Fibroblast of lung (primary cell): ENCODE data around the gene TCFL5. TPM values are rescaled to one million over a fixed set of nuclear protein-coding genes. Genes with fewer than 3 reads are reported as not detected.
A peak's percentile ranks its signal among the peaks of the same experiment; 100 is the strongest.

ENCODE experiments used
- DNase-seq, 2 donors: peaks; one replicate each; pipeline versions ENCODE4 v3.0.0 to v3.0.0-alpha.2; 2010; ENCODE audit warnings: low read depth in 2 of 2
- H2AFZ ChIP-seq: 2 replicates; pipeline ENCODE4 v1.5.1; 2012; ENCODE audit warnings: low read length, control low read depth, inconsistent platforms
- H3K27ac ChIP-seq: 2 replicates; pipeline ENCODE4 v1.5.1; 2011; ENCODE audit warnings: low read length, control low read depth; ENCODE audit not compliant: insufficient read depth
- H3K27me3 ChIP-seq: 2 replicates; pipeline ENCODE4 v1.5.1; 2011; ENCODE audit warnings: mild to moderate bottlenecking, low read length; ENCODE audit not compliant: control insufficient read depth, insufficient read depth
- H3K36me3 ChIP-seq: 2 replicates; pipeline ENCODE4 v1.5.1; 2011; ENCODE audit warnings: low read length; ENCODE audit not compliant: control insufficient read depth, insufficient read depth
- H3K4me1 ChIP-seq: 2 replicates; pipeline ENCODE4 v1.5.1; 2011; ENCODE audit warnings: low read length; ENCODE audit not compliant: control insufficient read depth, insufficient read depth; ENCODE audit errors: extremely low read depth
- H3K4me2 ChIP-seq: 2 replicates; pipeline ENCODE4 v1.5.1; 2011; ENCODE audit warnings: low read length, control low read depth; ENCODE audit not compliant: insufficient read depth; ENCODE audit errors: extremely low read depth
- H3K4me3 ChIP-seq, 4 experiments: fragments of 200-600 bp in 1 of 4; sonication (generic) in 1 of 4; replicated peaks in 1 of 4; 2 replicates each; pipeline ENCODE4 v1.5.1; 2011 to 2016; ENCODE audit warnings: low read length in 4 of 4, low read depth in 3 of 4, mild to moderate bottlenecking in 3 of 4, control low read depth in 2 of 4, inconsistent platforms in 1 of 4, mixed read lengths in 1 of 4; ENCODE audit not compliant: insufficient read depth in 1 of 4; ENCODE audit errors: control extremely low read depth in 1 of 4
- H3K79me2 ChIP-seq: 2 replicates; pipeline ENCODE4 v1.5.1; 2012; ENCODE audit warnings: mild to moderate bottlenecking, low read length, inconsistent platforms; ENCODE audit not compliant: control insufficient read depth, insufficient read depth
- H3K9ac ChIP-seq: 2 replicates; pipeline ENCODE4 v1.5.1; 2011; ENCODE audit warnings: mild to moderate bottlenecking, low read length, control low read depth; ENCODE audit not compliant: insufficient read depth
- H3K9me3 ChIP-seq: 2 replicates; pipeline ENCODE4 v1.5.1; 2012; ENCODE audit warnings: low read depth, low read length; ENCODE audit not compliant: control insufficient read depth, insufficient read depth
- H4K20me1 ChIP-seq: 2 replicates; pipeline ENCODE4 v1.5.1; 2011; ENCODE audit warnings: low read length; ENCODE audit not compliant: control insufficient read depth, insufficient read depth; ENCODE audit errors: extremely low read depth
- CTCF ChIP-seq, 2 donors: IDR thresholded peaks in 1 of 2; conservative IDR thresholded peaks in 1 of 2; 1 replicate in 1 of 2; 2 replicates in 1 of 2; pipeline ENCODE4 v1.5.1; 2011 to 2012; ENCODE audit warnings: low read length in 2 of 2, control low read depth in 1 of 2, inconsistent platforms in 1 of 2, low read depth in 1 of 2, mild to moderate bottlenecking in 1 of 2
- EZH2 ChIP-seq: IDR thresholded peaks from 2 replicates; pipeline ENCODE4 v1.5.1; 2012; ENCODE audit warnings: low read length, control low read depth, mild to moderate bottlenecking; ENCODE audit errors: missing control alignments
- polyA plus RNA-seq, 2 donors: library from polyadenylated mRNA; depleted of rRNA in 1 of 2; stranded (reverse) in 1 of 2; unstranded in 1 of 2; fragments of >200 nt; gene quantifications; 2 replicates each; pipeline ENCODE4 v1.2.1, GENCODE V29; 2011 to 2012; ENCODE audit warnings: missing spikeins in 1 of 2
- total RNA-seq: library from RNA; depleted of rRNA; stranded (reverse); fragments of >200 nt; gene quantifications from 2 replicates; pipeline ENCODE4 v1.2.1, GENCODE V29; 2014

Gene TCFL5
- total and polyA plus RNA-seq, 2 donors (not counting 1 experiment from before 2014, with no cell fraction given): 9.8 to 13.7 TPM

GRCh38 chr20:62895539-62895938 is 33.9 kb upstream of the TCFL5 start:
- H4K20me1 ChIP-seq: no peaks in the 10 kb centered on the region
- H2AFZ ChIP-seq: no peak overlapping the region
- TF ChIP-seq CTCF (conservative IDR thresholded peaks at IDR 0.05 in 1 of 2, IDR thresholded peaks at IDR 0.05 in 1 of 2; ENCODE audit: low read depth in 1 of 2, low read length in 2 of 2) (no peak), EZH2 (no peak)
- H3K27ac ChIP-seq: no peak overlapping the region
- peaks cover 17% of the 10 kb centered on the region for H3K36me3 ChIP-seq
- H3K4me1 ChIP-seq: peaks cover 5% of the 10 kb centered on the region
- no peaks in the 10 kb centered on the region for H3K27me3 ChIP-seq
- DNase-seq: no peak
- no peaks in the 10 kb centered on the region for H3K9me3 ChIP-seq
- no peak overlapping the region for H3K4me3 ChIP-seq
- no peak overlapping the region for H3K4me2 ChIP-seq
- no peaks in the 10 kb centered on the region for H3K79me2 ChIP-seq
- no peak overlapping the region for H3K9ac ChIP-seq

- no peak for DNase-seq
- Histone ChIP-seq H4K20me1 (no peaks in the 10 kb centered on the region), H3K36me3 (peaks cover 23% of the 10 kb centered on the region), H3K79me2 (no peaks in the 10 kb centered on the region), H2AFZ (no peak overlapping the region), H3K9ac (no peak overlapping the region), H3K4me2 (no peak overlapping the region), H3K27ac (no peak overlapping the region), H3K4me3 (no peak overlapping the region), H3K9me3 (no peaks in the 10 kb centered on the region), H3K27me3 (no peaks in the 10 kb centered on the region), H3K4me1 (no peaks in the 10 kb centered on the region)
- TF ChIP-seq EZH2 (no peak), CTCF (conservative IDR thresholded peaks at IDR 0.05 in 1 of 2, IDR thresholded peaks at IDR 0.05 in 1 of 2; ENCODE audit: low read depth in 1 of 2, low read length in 2 of 2) (no peak)
These were observed 32.6 kb upstream of the TCFL5 start for GRCh38 chr20:62894261-62894660.

- H3K36me3 ChIP-seq: peaks cover 28% of the 10 kb centered on the region
- no peak overlapping the region for H3K9ac ChIP-seq
- no peaks in the 10 kb centered on the region for H4K20me1 ChIP-seq
- H3K27ac ChIP-seq: no peak overlapping the region
- H3K9me3 ChIP-seq: no peaks in the 10 kb centered on the region
- no peak overlapping the region for H3K4me3 ChIP-seq
- TF ChIP-seq EZH2: no peak
- peak in 1 of 2 donors; percentile 4 for TF ChIP-seq CTCF (conservative IDR thresholded peaks at IDR 0.05 in 1 of 2, IDR thresholded peaks at IDR 0.05 in 1 of 2; ENCODE audit: low read depth in 1 of 2, low read length in 2 of 2)
- DNase-seq: no peak
- no peaks in the 10 kb centered on the region for H3K79me2 ChIP-seq
- no peak overlapping the region for H3K4me2 ChIP-seq
- no peaks in the 10 kb centered on the region for H3K4me1 ChIP-seq
- no peaks in the 10 kb centered on the region for H3K27me3 ChIP-seq
- no peak overlapping the region for H2AFZ ChIP-seq
These were observed 32.1 kb upstream of the TCFL5 start for GRCh38 chr20:62893700-62894099.
